ENCODE results near the gene EPB41L1. TPM values are rescaled to one million over a fixed set of nuclear protein-coding genes. Genes with fewer than 3 reads are reported as not detected.

Gene EPB41L1
- total RNA-seq, 1 donor from 2014 or later = 19.6 TPM

Other genes starting within 250 kb of the EPB41L1 start
- gene SCAND1, start 200.2 kb upstream of the EPB41L1 start, total RNA-seq = 41.5 TPM
- gene CNBD2, start 186.2 kb upstream of the EPB41L1 start, total RNA-seq = 2.6 TPM
- gene AAR2, start 81.7 kb downstream of the EPB41L1 start, total RNA-seq = 14.8 TPM
- gene DLGAP4, start 151.6 kb downstream of the EPB41L1 start, total RNA-seq = 38.1 TPM

Measured in left ventricle myocardium superior (tissue), 1 donor.